Caco-2 (cell line): ENCODE results near the gene KLHL24. TPM values are rescaled to one million over a fixed set of nuclear protein-coding genes. Genes with fewer than 3 reads are reported as not detected.

Experiments
- BruUV-seq: library from RNA; stranded (reverse); fragments of 400-500 nt; replicated peaks from 2 replicates; lab custom pipeline; 2021; lab: Mats Ljungman, UMichigan
- CTCF ChIA-PET: fragments of 300-600 bp; sonication (Branson Sonifier 250); formaldehyde crosslinking; loops from one replicate; lab custom pipeline; 2022; ENCODE audit warnings: antibody characterized with exemption; lab: Charles Lee
- POLR2A ChIA-PET: fragments of 300-600 bp; sonication (Branson Sonifier 250); formaldehyde crosslinking; loops from one replicate; lab custom pipeline; 2022; ENCODE audit warnings: antibody characterized with exemption; lab: Charles Lee
- DNase-seq, 2 experiments: peaks; one replicate each; pipeline versions ENCODE4 v3.0.0 to v3.0.0-alpha.2; 2020 to 2022
- H3K27me3 ChIP-seq: replicated peaks from 2 replicates; pipeline ENCODE4 v1.6.0; 2011; ENCODE audit warnings: low read length; ENCODE audit not compliant: control insufficient read depth, insufficient read depth
- H3K36me3 ChIP-seq: 2 replicates; pipeline ENCODE4 v1.5.1; 2011; ENCODE audit warnings: low read length; ENCODE audit not compliant: control insufficient read depth, insufficient read depth
- H3K4me1 ChIP-seq: fragments of 250-450 bp; sonication (Bioruptor Pico); 2 replicates; pipeline ENCODE4 v1.5.1; 2020; ENCODE audit warnings: mild to moderate bottlenecking
- H3K4me3 ChIP-seq: 2 replicates; pipeline ENCODE4 v1.5.1; 2011; ENCODE audit warnings: low read depth, mild to moderate bottlenecking, control low read depth, low read length
- H3K9me3 ChIP-seq: fragments of 250-450 bp; sonication (Bioruptor Pico); 2 replicates; pipeline ENCODE4 v1.5.1; 2020; ENCODE audit warnings: mild to moderate bottlenecking, moderate library complexity
- H3K27ac Mint-ChIP-seq: one replicate; pipeline ENCODE4 v1.8.0; 2022; ENCODE audit warnings: mixed read lengths; ENCODE audit not compliant: unreplicated experiment
- H3K27me3 Mint-ChIP-seq: one replicate; pipeline ENCODE4 v1.8.0; 2022; ENCODE audit warnings: mixed read lengths; ENCODE audit not compliant: insufficient read depth, unreplicated experiment
- H3K36me3 Mint-ChIP-seq: one replicate; pipeline ENCODE4 v1.8.0; 2022; ENCODE audit warnings: mild to moderate bottlenecking, mixed read lengths; ENCODE audit not compliant: insufficient read depth, unreplicated experiment
- H3K4me1 Mint-ChIP-seq: one replicate; pipeline ENCODE4 v1.8.0; 2022; ENCODE audit warnings: low read depth, mixed read lengths; ENCODE audit not compliant: unreplicated experiment
- H3K4me3 Mint-ChIP-seq: one replicate; pipeline ENCODE4 v1.8.0; 2022; ENCODE audit warnings: mild to moderate bottlenecking, moderate library complexity, mixed read lengths; ENCODE audit not compliant: unreplicated experiment
- H3K9me3 Mint-ChIP-seq: one replicate; pipeline ENCODE4 v1.8.0; 2022; ENCODE audit warnings: mixed read lengths; ENCODE audit not compliant: unreplicated experiment
- intact Hi-C: fragments of 100-400 bp; cut with micrococcal nuclease; formaldehyde crosslinking; loops from one replicate; pipeline ENCODE4 v1.10.0; 2022; ENCODE audit not compliant: unreplicated experiment
- total RNA-seq: library from RNA; stranded (reverse); gene quantifications from 2 replicates; pipeline ENCODE4 v1.2.3, GENCODE V29; 2022
- TF ChIP-seq, protein P1 (sequence below), 2 experiments: fragments of 200-600 bp in 1 of 2; IDR thresholded peaks; 1 replicate in 1 of 2; 2 replicates in 1 of 2; pipeline versions ENCODE4 v1.5.1 to v1.8.0; 2011 to 2022; ENCODE audit warnings: antibody characterized with exemption in 1 of 2, control low read depth in 1 of 2, inconsistent platforms in 1 of 2, low read depth in 1 of 2, low read length in 1 of 2, mild to moderate bottlenecking in 1 of 2, moderate library complexity in 1 of 2; ENCODE audit not compliant: insufficient read depth in 1 of 2, severe bottlenecking in 1 of 2, unreplicated experiment in 1 of 2

KLHL24 gene
- total RNA-seq, 1 experiment from 2014 or later = 17.6 TPM

DNA sequence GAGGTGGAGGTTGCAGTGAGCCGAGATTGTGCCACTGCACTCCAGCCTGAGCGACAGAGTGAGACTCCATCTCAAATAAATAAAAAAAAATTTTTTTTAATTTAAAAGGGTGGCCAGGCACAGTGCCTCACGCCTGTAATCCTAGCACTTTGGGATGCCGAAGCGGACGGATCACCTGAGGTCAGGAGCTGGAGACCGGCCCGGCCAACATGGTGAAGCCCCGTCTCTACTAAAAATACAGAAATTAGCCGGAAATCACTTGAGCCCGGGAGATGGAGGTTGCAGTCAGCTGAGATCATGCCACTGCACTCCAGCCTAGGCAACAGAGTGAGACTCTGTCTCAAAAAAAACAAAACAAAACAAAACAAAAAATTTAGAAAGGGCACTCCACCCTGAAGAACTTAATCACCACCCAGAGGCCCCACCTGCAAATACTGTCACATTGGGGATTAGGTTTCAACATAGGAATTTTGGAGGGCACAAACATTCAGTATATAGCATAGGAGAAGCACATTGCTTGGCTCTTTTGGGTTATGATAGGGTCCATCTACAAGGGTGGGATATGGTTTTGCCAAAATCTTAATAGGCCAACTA, 55.1 kb downstream of the KLHL24 start:
- no TSS peak for BruUV-seq
- ChIA-PET POLR2A (no interaction called here), CTCF (no interaction called here)
- no peaks in the 10 kb centered on the region for H3K4me1 ChIP-seq
- H3K4me3 ChIP-seq = no peak overlapping the region
- H3K27me3 ChIP-seq = no peaks in the 10 kb centered on the region
- DNase-seq = no peak
- Mint-ChIP-seq H3K27ac (no peak overlapping the region), H3K4me3 (no peak overlapping the region), H3K4me1 (no peaks in the 10 kb centered on the region), H3K27me3 (no peaks in the 10 kb centered on the region), H3K9me3 (no peaks in the 10 kb centered on the region), H3K36me3 (no peaks in the 10 kb centered on the region)
- TF ChIP-seq, protein P1, sequence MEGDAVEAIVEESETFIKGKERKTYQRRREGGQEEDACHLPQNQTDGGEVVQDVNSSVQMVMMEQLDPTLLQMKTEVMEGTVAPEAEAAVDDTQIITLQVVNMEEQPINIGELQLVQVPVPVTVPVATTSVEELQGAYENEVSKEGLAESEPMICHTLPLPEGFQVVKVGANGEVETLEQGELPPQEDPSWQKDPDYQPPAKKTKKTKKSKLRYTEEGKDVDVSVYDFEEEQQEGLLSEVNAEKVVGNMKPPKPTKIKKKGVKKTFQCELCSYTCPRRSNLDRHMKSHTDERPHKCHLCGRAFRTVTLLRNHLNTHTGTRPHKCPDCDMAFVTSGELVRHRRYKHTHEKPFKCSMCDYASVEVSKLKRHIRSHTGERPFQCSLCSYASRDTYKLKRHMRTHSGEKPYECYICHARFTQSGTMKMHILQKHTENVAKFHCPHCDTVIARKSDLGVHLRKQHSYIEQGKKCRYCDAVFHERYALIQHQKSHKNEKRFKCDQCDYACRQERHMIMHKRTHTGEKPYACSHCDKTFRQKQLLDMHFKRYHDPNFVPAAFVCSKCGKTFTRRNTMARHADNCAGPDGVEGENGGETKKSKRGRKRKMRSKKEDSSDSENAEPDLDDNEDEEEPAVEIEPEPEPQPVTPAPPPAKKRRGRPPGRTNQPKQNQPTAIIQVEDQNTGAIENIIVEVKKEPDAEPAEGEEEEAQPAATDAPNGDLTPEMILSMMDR (IDR thresholded peaks at IDR 0.05; ENCODE audit: insufficient read depth in 1 of 2, low read depth in 1 of 2, low read length in 1 of 2, severe bottlenecking in 1 of 2, unreplicated experiment in 1 of 2) = no peak
- intact Hi-C loops = no loop called here
- no peaks in the 10 kb centered on the region for H3K9me3 ChIP-seq
- no peaks in the 10 kb centered on the region for H3K36me3 ChIP-seq

DNA sequence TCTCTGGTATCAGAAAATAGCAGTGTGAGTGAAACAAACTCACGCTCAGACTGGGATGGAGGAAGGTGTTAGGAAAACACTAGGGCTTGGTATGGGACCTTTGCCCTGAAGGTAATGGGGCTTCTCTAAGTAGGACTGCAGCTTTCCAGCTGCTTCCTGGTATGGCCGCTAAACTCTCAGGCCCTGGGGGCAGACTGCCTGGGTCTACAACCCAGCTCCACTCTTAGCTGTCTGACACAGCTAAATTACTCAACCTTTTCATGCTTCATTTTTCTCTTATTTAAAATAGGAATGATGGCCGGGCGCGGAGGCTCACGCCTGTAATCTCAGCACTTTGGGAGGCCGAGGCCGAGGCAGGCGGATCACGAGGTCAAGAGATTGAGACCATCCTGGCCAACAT, 57.0 kb downstream of the KLHL24 start:
- no peaks in the 10 kb centered on the region for H3K9me3 Mint-ChIP-seq
- no peak overlapping the region for H3K4me3 Mint-ChIP-seq
- CTCF ChIA-PET = interaction anchor here (0.9 kb wide), 1 partner anchor 75 kb away, joined by 4 read pairs; no protein-coding TSS in a partner anchor
- H3K36me3 Mint-ChIP-seq = peaks cover 4% of the 10 kb centered on the region
- Histone ChIP-seq H3K4me1 (no peaks in the 10 kb centered on the region), H3K4me3 (no peak overlapping the region), H3K27me3 (no peaks in the 10 kb centered on the region), H3K36me3 (no peaks in the 10 kb centered on the region), H3K9me3 (no peaks in the 10 kb centered on the region)
- TF ChIP-seq, protein P1 (IDR thresholded peaks at IDR 0.05; ENCODE audit: insufficient read depth in 1 of 2, low read depth in 1 of 2, low read length in 1 of 2, severe bottlenecking in 1 of 2, unreplicated experiment in 1 of 2) = no peak
- DNase-seq = peak; percentile 24 to 60
- no peaks in the 10 kb centered on the region for H3K4me1 Mint-ChIP-seq
- no peak overlapping the region for H3K27ac Mint-ChIP-seq
- intact Hi-C loops = no loop called here
- POLR2A ChIA-PET = no interaction called here
- BruUV-seq = no TSS peak
- no peaks in the 10 kb centered on the region for H3K27me3 Mint-ChIP-seq

DNA sequence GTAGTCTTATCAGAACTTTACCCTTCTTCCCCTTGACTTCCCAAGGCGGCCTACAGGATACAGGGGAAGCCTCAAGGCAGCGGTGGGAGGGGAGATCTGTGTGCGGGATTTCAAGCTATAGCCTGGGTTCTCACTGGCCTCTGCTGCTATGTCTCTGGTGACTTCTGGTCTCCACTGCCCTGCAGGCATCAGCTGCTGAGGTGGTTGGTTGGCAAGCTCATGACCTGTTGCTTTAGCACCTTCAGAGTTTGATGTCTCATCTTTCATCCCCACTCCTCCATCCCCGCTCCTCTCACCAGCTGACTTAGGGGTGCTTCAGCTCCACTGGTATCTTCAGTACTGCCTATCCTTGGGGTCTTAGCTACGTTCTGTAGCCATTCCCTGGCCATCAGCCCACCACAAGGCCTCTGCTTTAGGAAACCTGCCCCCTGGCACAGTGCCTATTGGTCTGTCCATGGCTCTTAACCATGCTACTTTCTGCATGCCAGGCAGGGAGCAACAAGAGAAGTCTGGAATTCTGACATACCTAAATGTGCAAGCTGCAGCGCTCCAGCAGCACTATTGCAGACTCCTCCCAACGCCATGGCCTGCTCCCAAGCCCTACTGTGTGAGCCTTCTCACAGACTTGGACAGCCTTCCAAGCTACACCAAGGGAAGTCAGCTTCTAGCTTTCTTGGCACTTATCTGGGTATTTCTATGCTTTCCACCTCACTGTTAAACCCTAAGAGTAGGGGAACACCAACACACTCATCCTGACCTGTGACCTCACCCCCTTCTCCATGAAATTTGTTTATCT, 60.3 kb downstream of the KLHL24 start:
- no peak for DNase-seq
- Histone ChIP-seq H3K4me1 (no peaks in the 10 kb centered on the region), H3K36me3 (no peaks in the 10 kb centered on the region), H3K9me3 (no peaks in the 10 kb centered on the region), H3K27me3 (no peaks in the 10 kb centered on the region), H3K4me3 (no peak overlapping the region)
- Mint-ChIP-seq H3K27ac (no peak overlapping the region), H3K4me1 (peaks cover 21% of the 10 kb centered on the region), H3K36me3 (peaks cover 14% of the 10 kb centered on the region), H3K27me3 (no peaks in the 10 kb centered on the region), H3K4me3 (no peak overlapping the region), H3K9me3 (no peaks in the 10 kb centered on the region)
- CTCF ChIA-PET = no interaction called here
- no TSS peak for BruUV-seq
- TF ChIP-seq, protein P1 (IDR thresholded peaks at IDR 0.05; ENCODE audit: insufficient read depth in 1 of 2, low read depth in 1 of 2, low read length in 1 of 2, severe bottlenecking in 1 of 2, unreplicated experiment in 1 of 2) = no peak
- POLR2A ChIA-PET = no interaction called here
- intact Hi-C loops = no loop called here
